ENCODE data around the gene NEK7.
"Not testable (repeated sequence)": the region's sequence is repeated elsewhere in the genome, so short reads cannot be mapped to it uniquely, and the experiment has no call there.

Gene NEK7

GRCh38 chr1:198212675-198213074 lies 55.9 kb downstream of the NEK7 start:
- DNase-seq = no peak

- no peak for DNase-seq
Observed at GRCh38 chr1:198214924-198215323, 58.1 kb downstream of the NEK7 start.

- DNase-seq = no peak
Observed at GRCh38 chr1:198220428-198220827, 63.6 kb downstream of the NEK7 start.

- DNase-seq = not testable (repeated sequence)
Observed at GRCh38 chr1:198227010-198227409, 70.2 kb downstream of the NEK7 start.

- not testable (repeated sequence) for DNase-seq
Observed at GRCh38 chr1:198227454-198227853, 70.7 kb downstream of the NEK7 start.

GRCh38 chr1:198228925-198229324 lies 72.1 kb downstream of the NEK7 start:
- DNase-seq = no peak

GRCh38 chr1:198231779-198232178 lies 75.0 kb downstream of the NEK7 start:
- DNase-seq = no peak

GRCh38 chr1:198232378-198232777 lies 75.6 kb downstream of the NEK7 start:
- no peak for DNase-seq

GRCh38 chr1:198232940-198233675 lies 76.3 kb downstream of the NEK7 start:
- no peak for DNase-seq

GRCh38 chr1:198234520-198235251 lies 77.9 kb downstream of the NEK7 start:
- peak; percentile 36 for DNase-seq

GRCh38 chr1:198238121-198238520 lies 81.3 kb downstream of the NEK7 start:
- DNase-seq = peak; percentile 80

- no peak for DNase-seq
Observed at GRCh38 chr1:198241553-198241952, 84.8 kb downstream of the NEK7 start.

- no peak for DNase-seq
Observed at GRCh38 chr1:198244772-198245171, 88.0 kb downstream of the NEK7 start.

- no peak for DNase-seq
Observed at GRCh38 chr1:198245379-198245778, 88.6 kb downstream of the NEK7 start.

GRCh38 chr1:198246337-198246736 lies 89.5 kb downstream of the NEK7 start:
- no peak for DNase-seq

GRCh38 chr1:198253259-198253658 lies 96.5 kb downstream of the NEK7 start:
- DNase-seq = no peak

- DNase-seq = peak; percentile 42
Observed at GRCh38 chr1:198253668-198254067, 96.9 kb downstream of the NEK7 start.

- DNase-seq = no peak
Observed at GRCh38 chr1:198254521-198254920, 97.7 kb downstream of the NEK7 start.

- no peak for DNase-seq
Observed at GRCh38 chr1:198254948-198255347, 98.2 kb downstream of the NEK7 start.

GRCh38 chr1:198255784-198256183 lies 99.0 kb downstream of the NEK7 start:
- no peak for DNase-seq

- no peak for DNase-seq
Observed at GRCh38 chr1:198258491-198258890, 101.7 kb downstream of the NEK7 start.

- no peak for DNase-seq
Observed at GRCh38 chr1:198259333-198260074, 102.7 kb downstream of the NEK7 start.

GRCh38 chr1:198261886-198262285 lies 105.1 kb downstream of the NEK7 start:
- DNase-seq = no peak

GRCh38 chr1:198263186-198263585 lies 106.4 kb downstream of the NEK7 start:
- DNase-seq = no peak

All from hematopoietic multipotent progenitor cell treated with erythropoietin and hydrocortisone succinate and interleukin-3 and kit ligand, for 6 days (in vitro differentiated cells).